Stimulated activated CD8-positive, alpha-beta memory T cell treated with anti-CD3 and anti-CD28 coated beads, Interleukin-4, amount 100 ng/mL, for 4 hours (primary cell): Measurements from ENCODE around the gene FAM20B.

ENCODE experiments used
- DNase-seq, 2 donors: peaks; one replicate each; pipeline ENCODE4 v3.0.0-alpha.2; 2020; ENCODE audit warnings: low read depth in 2 of 2, low spot score in 1 of 2

The FAM20B gene

DNA sequence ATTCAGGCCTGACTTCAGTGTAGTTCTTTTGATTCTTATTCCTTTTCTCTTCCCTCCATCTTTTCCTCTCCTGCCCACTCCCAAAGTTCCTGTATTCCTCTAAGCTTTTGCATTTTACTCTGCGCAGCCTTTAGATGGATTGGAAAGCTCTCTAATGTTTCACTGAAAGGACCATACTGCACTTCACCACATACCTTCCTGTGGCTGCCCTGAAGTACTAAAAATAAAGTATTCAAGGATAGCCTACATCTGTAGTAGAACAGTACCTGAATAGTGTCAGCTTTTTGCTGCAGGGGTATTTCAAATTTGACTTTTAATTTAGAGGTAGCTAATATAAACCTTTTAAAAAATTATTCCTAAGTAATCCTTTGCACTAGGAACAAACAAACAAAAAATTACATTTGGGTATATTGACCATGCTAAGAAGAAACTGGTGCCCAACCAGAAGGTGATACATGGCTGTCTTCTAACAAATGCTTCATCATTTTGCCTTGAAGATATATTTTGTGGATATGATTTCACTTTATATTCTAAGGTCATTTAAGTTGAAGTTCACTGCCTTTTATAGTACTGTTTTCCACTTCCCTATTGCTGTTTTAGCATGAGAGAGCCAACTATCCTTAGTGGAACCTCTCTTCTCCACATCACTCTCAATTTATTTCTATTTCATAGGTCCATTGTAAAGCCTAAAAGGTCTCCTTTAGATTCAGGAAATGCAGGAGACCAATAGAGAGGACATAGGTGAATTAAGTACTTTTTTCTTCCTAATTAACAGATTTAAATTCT, 22.8 kb downstream of the FAM20B start:
- no peak for DNase-seq

- no peak for DNase-seq
These were observed 27.1 kb downstream of the FAM20B start for GRCh38 chr1:179052776-179053175.

DNA sequence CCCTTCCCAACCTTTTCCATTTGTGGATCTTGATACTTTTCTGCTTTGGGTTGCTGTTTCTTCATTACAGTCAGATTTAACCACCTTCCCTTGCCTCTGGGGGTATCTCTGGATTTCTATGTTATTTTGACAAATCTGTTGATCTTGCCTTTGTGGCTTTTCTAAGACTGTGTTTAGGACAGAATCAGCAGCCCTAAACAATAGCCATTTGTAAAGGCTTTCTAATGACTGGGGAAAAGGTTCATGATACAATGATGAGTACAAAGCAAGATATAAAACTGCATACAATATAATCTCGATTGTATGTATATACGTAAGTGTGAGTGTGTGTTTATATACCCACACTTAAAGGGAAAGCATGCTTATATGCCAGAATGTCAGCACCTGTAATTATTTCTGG, 27.8 kb downstream of the FAM20B start:
- DNase-seq = no peak

DNA sequence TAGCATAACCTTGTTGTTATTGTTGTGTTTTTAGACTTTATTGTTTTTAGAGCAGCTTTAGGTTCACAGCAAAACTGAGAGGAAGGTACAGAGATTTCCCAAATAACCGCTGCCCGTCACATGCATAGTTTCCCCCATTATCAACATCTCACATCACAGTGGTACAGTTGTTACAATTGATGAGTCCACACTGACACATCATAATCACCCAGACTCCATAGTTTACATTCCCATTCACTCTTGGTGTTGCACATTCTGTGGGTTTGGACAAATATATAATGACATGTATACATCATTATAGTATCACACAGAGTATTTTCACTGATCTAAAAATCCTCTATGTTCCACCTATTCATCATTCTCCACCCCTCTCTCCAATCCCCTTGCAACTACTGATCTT, 30.2 kb downstream of the FAM20B start:
- DNase-seq = no peak

DNA sequence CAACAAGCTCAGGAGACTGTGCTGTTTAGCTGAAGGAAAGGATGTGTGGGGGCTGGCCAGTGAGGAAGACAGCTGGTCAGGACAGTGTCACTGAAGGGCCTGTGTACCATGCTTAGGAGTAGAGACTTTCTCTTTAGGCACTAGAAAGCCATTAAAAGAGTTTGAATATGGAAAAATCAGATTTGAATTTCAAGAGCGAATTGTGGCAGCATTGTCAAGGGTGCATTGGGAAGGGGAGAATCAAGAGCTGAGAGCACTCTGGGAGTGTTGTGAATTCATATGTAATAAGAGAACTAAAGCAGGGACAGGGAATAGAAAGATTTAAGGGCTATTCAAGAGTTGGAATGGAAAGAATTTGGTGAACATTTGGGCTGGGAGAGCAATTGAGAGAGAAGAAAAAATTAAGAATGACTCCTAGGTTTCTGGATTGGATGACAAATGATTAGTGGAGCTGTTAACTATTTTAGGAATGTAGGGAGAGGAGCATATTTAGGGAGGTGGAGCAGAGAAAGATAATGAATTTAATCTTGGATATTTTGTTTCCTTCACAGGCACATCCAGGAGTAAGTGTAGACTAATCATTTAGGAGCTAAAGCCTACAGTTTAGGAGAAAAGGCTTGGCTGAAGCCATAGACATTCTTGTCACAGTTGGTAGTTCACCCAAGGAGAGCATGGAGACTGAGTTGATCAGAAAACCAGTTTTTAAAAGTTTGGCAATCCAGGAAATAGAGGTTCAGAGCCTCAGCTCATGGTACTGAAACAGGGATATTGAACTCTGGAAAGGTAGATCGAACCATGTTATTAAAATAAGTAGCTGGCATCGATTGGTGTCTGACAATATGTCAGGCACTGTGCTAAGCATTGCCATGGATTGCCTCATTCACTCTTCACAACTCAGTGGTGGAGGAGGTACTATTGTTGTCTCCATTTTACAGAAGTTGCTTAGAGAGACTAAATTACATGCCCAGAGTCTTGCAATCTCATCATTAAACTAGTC, 33.1 kb downstream of the FAM20B start:
- no peak for DNase-seq

DNA sequence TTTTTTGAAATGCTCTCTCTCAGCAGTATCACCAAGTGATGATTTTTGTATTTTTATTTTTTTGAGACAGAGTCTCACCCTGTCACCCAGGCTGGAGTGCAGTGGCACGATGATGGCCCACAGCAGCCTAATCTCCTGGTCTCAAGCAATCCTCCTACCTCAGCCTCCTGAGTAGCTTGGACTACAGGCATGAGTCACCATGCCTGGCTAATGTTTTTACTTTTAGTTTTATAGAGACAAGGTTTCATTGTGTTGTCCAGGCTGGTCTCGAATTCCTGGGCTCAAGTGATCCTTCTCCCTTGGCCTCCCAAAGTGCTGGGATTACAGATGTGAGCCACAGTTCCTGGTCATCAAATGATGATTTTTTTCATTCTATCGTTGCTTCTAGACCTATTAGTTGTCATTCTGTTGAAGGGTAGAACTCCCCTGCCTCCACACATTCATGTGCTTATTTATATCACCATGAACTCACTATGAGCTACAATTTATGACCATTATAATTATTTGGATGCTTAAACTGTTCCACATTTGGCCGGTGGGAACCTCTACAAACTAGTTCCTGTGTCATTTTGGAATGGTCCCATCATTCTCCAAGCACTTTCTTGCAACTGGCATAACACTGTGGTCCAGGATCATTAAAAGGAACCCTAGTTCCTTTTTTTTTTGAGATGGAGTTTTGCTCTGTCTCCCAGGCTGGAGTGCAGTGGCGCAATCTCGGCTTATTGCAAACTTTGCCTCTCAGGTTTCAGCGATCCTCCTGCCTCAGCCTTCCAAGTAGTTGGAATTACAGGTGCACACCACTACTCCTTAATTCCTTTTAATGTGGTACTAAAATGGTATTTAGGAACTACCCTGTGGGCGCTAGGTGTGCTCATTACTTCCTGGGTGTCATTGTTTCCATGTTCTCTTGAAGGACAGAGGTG, 35.9 kb downstream of the FAM20B start:
- no peak for DNase-seq

- no peak for DNase-seq
These were observed 40.8 kb downstream of the FAM20B start for GRCh38 chr1:179066471-179066870.

- no peak for DNase-seq
These were observed 51.7 kb downstream of the FAM20B start for GRCh38 chr1:179077396-179077795.

DNA sequence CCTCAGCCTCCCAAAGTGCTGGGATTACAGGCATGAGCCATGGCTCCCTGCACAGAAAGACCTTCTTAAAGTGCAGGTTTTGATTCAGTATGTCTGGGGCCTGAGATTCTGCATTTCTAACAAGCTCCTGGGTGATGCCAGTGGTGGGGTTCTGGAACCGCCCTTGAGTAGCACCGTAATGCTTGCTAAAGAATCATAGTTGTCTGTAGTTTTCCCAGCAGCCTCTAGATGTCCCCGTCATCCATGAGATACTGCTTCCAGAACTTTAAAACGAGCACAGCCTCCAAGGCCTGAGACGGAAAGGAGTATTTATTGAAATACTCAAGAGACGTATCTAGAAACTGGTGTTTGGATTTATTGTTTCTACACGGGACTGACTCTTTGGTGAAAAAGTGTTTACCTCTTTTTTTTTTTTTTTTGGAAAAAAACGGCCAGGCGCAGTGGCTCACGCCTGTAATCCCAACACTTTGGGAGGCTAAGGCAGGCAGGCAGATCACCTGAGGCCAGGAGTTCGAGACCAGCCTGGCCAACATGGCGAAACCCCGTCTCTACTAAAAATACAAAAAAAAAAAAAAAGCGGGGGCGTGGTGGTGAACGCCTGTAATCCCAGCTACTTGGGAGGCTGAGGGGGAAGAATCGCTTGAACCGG, 53.5 kb downstream of the FAM20B start:
- DNase-seq = no peak

DNA sequence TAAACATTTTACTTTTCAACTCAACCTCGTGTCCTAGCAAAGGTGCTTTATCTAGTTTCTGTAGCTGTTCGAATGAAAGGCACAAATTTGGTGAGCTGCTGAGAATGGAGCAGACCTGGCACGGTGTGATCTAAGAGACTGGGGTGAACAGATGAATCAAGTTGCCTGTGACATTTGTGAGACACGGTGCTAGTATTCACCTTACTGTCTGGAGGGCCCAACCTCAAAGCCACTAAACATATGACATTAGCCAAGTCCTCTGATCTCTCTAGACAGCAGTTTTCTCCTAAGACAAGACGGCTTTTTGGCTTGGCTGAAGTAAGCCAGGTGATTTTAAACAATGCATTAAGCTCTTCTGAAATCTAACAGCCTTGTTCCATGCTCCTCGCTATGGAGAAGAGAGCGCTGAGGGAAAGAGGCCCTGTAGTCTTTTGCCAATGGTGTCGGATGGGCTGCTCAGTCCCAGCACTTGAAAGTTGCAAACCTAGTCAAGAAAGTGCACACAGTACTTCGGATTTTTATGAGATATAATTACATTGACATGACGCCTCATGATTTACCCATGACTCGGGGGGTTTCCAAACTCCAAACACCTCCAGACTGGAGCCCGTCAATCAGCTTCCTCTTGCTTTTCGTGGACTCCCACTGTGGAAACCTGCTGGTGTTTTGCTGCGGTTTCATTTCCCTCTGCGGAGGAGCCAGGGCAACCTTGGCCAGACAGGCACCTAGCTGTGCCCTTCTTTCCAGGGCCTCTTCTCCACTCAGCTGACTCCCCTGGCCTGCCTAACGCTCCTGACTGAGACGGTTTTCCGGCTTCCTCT, 55.4 kb downstream of the FAM20B start:
- no peak for DNase-seq

GRCh38 chr1:179081687-179082332, 56.1 kb downstream of the FAM20B start, which contains the start of gene TOR3A:
Gene TOR3A (plus strand): TSS chr1:179082070. CDS start chr1:179082129, 59 bp downstream.
- peak in 1 of 2 donors; percentile 60 for DNase-seq

- no peak for DNase-seq
These were observed 56.8 kb downstream of the FAM20B start for GRCh38 chr1:179082333-179082998.

DNA sequence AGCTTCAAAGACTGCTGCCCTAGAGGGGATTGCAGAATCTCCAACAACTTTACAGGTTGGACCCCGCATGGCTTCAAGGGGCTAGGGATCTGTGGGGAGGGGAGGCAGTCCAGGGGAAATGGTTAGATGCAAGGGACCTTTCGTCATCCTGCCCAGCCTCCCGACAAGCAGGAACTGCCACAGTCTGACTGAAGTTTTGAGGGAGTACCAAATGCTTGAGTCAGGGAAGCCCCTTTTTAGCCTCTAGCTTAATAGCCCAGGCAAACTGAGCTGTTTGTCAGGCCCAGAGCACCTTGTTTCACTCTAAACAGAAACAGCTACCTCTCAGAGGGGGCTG, 57.3 kb downstream of the FAM20B start:
- DNase-seq = no peak

GRCh38 chr1:179083533-179083932, 57.8 kb downstream of the FAM20B start:
- DNase-seq = no peak

DNA sequence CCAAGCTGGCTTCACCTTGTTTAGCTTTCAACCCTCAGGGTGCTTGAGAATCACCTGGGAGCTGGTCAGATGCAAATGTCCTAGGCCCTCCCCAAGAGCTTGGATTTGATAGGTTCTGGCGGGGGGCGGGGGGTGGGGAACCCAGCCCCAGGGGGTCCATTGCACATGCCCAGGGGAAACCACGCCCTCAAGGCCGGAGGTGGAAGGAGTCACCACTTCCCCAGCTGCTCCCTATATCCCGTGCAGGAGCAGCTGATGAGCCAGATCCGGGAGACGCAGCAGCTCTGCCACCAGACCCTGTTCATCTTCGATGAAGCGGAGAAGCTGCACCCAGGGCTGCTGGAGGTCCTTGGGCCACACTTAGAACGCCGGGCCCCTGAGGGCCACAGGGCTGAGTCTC, 62.0 kb downstream of the FAM20B start:
- DNase-seq = no peak

GRCh38 chr1:179089827-179090482, 64.3 kb downstream of the FAM20B start:
- no peak for DNase-seq

DNA sequence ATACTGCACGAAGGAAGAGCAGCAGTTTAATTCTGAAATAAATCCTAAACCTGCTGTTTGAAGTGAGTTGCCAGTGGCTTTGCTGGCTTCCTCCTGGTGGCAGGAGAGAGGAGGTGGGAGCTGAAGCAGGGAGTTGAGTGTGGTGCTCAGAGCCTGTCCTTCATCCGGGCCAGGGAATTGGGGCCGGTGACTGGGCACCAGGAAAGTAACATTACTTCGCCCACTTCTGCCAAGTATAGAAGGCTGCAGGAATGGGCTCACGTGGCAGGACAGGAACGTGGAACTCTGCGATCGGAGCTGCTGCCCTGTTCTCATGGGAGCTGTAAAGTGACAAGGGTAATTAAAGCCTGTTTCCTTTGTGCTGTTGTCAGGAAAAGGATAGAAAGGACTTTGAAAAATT, 64.8 kb downstream of the FAM20B start:
- no peak for DNase-seq

DNA sequence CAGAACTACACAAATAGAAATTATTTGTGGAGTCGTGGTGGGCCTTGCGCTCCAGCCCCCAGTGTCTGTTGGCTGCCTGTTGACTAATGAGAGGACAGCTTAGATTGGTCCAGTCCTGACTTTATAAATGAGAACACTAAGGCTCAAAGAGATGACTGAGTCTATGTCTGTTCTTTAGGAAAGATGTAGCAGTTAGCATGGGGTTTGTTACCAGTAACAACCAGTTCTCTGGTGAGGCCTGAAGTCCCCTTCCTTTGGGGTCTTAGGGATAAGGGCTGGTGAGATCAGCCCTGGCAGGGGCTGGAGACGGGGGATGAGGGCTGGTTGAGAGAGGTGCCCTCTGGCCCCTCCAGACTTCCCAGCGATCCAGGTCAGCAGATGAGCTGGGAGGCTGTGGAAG, 65.2 kb downstream of the FAM20B start:
- no peak for DNase-seq
